GM19239 (cell line): ENCODE data around the gene BDH1.
"Not testable (repeated sequence)": the region's sequence is repeated elsewhere in the genome, so short reads cannot be mapped to it uniquely, and the experiment has no call there.

ENCODE experiments used
- DNase-seq: peaks from one replicate; pipeline ENCODE4 v3.0.0; 2011; ENCODE audit warnings: low spot score; ENCODE audit not compliant: insufficient read length
- FAIRE-seq: peaks from 2 replicates; lab custom pipeline; 2011; peaks lifted over from hg19 to GRCh38; lab: Jason Lieb, UNC

The BDH1 gene, protein sequence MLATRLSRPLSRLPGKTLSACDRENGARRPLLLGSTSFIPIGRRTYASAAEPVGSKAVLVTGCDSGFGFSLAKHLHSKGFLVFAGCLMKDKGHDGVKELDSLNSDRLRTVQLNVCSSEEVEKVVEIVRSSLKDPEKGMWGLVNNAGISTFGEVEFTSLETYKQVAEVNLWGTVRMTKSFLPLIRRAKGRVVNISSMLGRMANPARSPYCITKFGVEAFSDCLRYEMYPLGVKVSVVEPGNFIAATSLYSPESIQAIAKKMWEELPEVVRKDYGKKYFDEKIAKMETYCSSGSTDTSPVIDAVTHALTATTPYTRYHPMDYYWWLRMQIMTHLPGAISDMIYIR

DNA sequence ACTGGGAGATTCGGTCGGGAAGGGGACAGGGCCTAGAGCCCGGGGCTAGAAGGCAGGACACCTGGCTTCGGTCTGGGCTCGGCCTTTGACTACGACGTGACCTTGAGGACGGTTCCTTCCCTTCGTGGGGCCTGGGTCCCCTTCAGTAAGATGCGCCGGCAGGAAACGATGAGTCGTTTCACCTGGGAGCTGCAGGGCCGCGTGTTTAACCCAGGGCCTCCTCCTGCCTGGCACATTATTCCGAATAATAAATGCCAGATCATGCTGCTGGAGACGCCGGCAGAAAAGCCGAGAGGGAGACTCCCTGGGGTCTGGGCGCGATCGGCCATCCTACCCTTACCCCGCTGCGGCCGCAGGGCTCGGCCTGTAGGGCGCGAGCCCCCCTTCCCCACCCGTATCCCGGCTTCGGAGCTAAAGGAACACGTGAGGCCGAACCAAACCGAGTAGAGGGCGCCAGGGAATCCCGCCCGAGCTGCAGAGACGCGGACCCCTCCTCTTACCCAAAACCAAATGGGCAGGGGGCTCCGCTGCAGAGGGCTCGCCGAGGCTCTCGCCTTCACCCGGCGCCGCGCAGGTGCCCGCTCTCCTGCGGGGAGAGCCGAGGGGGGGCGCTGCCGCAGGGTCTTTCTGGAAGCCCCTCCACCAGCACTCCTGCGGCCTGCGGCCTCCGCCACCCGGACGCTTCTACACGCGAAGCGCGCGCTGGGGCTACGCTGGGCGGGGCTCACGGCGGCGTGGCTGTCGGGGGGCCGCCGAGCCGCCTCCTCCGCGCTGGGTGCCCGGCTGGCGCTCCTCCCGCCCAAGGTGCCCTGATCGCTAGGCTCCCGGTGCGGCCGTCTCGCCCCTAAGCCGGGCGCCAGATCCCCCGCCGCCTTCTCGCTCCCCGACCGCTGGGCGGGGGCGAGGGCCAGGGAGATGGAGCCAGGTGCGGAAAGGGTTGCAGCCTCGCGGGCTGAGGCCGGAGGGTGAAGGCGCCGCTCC lies at the start of gene BDH1:
BDH1 (minus strand) TSS at position 688 of the 981 bp plus-strand sequence. CDS start 9,525 bp downstream, outside the sequence.
- FAIRE-seq = peak; percentile 64
- no peak for DNase-seq

DNA sequence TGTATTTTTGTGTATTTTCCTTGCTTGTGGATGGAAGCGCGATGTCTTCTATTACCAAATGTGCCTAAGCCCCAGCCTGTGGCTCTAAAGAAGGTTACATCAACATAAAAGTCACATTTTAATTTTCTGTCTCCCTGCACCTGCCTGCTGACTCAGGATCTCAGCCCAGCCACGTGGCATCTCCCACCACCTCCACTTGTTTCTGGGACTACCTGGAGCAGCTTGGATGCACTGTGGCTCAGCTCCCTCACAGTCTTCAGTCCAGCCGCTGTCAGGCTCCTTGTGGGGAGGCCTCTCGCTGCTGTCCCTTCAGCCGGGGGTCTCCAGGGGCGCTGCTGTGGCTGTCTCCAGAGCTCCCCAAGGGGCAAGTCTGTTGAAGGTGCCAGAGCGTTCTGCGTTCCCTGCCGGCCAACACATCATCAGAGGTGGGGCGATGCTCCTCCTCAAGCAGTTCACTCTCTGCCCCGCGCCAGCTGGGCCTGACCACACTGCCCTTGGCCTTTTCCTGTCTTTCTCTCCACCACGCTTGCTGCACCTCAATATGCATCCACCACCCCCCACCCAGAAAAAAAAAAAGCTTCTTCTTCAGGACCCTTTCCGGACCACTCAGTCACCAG lies 47.7 kb upstream of the BDH1 start:
- no peak for FAIRE-seq
- no peak for DNase-seq

- DNase-seq, FAIRE-seq: not testable (repeated sequence)
Measured at GRCh38 chr3:197602351-197602750, 46.6 kb upstream of the BDH1 start.

GRCh38 chr3:197601566-197601840 lies 45.7 kb upstream of the BDH1 start:
- not testable (repeated sequence) for DNase-seq, FAIRE-seq

GRCh38 chr3:197600796-197601565 lies 45.2 kb upstream of the BDH1 start:
- DNase-seq (no peak), FAIRE-seq (no peak)

- peak; percentile 97 for DNase-seq
Measured at GRCh38 chr3:197599089-197599765, 43.5 kb upstream of the BDH1 start.

GRCh38 chr3:197598404-197598980 lies 42.7 kb upstream of the BDH1 start:
- no peak for FAIRE-seq

More at GRCh38 chr3:197599089-197599765, 43.5 kb upstream of the BDH1 start:
- peak; percentile 47 for FAIRE-seq

DNA sequence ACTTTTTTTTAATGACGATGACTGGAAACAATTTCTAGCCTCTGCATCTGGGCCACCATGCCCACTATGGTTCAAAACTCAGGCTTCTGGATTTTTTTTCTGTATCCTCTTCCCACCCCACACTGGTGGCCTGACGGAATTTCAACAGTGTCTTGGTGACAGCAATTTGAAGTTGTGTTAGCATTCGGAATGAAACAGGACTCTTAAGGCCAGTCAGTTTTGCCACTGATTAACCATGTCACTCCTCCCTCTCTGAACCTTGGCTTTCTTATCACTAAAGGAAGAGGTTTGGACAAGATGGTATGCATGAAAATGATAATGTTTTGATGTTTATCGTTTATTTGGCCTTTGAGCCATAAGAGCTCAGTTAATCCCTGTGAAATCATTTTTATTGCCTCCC lies 41.6 kb upstream of the BDH1 start:
- DNase-seq (no peak), FAIRE-seq (no peak)

More at GRCh38 chr3:197598404-197598980, 42.7 kb upstream of the BDH1 start:
- no peak for DNase-seq

DNA sequence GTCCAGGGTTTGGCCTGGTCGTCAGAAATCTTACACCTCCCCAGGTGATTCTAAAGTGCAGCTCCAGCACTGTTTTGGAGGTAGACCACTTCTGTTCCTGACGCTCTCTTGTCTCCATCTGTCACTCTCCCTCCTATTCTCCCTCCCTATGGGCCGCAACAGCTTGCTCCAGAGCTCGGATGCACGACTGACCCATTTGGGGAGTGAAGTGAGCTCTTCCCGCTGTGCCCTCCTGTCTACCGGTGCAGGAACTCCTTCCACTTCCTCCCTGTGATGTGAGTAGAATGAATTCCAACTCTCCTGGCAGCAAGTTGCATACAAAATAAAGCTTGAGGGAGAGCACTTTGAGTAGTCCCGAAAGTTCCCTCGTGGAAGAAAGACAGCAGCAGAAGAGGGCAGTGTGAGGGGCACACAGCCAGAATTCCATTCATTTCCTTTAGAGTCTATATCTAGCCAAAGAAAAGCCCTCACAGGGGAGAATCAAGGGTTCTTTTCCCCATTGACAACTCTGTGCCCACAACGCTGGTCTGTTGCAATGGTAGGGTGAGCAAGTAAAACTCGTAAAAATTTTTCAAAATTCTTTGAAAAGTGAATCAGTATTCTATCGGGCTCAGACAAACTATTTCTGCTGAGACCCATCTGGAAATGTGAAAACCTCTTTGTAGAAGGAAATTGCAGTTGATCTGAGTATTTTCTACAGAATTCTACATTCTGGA lies 39.9 kb upstream of the BDH1 start:
- no peak for FAIRE-seq
- no peak for DNase-seq

- DNase-seq (no peak), FAIRE-seq (no peak)
Measured at GRCh38 chr3:197593046-197593380, 37.2 kb upstream of the BDH1 start.

DNA sequence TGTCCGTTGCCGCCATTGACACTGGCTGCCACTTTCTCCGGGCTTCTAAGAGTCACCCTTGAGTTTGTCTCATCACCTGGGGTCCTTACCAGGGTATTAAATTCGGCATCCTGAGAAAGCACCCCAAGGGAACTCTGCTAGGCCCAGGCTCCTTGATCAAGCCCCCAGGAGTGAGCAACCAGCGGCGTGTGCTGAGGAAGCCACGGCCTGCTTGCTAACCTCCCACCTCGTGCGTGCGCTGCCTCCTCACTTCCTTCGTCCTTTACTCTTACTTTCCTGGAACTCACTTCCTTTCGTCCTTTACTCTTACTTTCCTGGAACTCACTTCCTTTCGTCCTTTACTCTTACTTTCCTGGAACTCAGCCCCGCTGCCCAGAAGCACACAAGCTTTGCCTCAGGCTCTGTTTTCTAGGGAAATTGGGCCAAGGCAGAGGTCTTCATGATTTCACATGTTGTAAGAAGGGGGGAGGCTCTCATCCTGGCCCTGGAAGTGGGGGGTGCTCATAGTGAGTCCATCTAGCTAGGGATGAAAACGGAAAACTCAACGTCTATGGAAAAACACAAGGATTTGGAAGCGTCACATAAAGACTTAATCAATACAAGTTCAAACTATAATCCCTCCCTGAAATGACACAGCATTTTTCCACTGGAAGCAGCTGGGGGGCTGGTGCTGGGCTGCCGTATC lies 36.7 kb upstream of the BDH1 start:
- FAIRE-seq (no peak), DNase-seq (no peak)

DNA sequence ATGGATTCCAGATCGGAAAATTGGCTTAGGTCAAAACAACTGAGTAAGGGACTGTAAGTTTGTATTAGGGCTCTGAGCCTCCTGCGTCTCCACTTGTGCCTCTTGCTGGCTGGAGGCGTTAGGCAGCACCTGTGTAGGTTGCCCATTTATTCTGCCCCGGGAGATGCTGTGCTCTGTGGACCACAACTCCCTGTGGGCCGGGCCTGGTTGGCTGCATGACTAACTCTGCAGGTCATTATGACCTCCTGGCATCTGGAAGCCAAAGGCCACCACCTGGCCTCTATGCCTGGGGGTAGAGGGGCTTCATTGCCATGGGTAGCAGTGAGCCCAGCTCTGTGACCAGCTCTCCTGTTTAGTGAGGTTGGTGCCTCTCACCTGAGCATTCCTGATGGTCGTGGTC lies 36.0 kb upstream of the BDH1 start:
- FAIRE-seq (no peak), DNase-seq (no peak)

DNA sequence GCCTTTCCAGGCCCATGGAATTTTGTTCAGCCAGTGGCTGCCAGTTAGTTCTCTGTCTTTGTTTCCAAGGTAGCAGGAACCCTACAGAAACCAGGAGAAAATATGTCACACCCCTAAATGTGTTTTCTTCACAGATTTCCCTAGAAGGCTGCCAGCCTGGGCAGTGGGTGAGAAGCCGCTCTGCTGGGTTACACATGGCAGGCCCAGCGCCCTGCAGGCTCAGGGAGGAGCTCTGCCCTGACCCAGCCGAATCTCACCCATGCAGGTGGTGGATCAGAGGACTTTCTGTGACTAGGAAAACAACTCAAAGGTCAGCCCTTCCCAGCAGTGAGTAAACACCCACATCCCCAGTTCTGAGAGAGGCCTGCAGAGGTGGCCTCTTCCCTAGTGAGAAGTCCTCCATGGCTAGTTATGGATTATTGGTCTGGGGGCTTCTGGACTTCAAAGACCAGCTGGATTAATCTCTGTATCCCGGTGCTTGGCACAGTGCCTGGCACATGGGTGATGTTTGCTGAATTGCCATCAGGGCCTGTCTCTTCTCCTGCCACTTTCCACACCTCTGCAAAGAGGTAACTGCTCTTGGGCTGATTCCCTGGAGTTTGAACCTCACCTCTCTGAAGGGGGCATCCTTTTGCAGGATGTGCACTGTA lies 34.7 kb upstream of the BDH1 start:
- DNase-seq (no peak), FAIRE-seq (no peak)

DNA sequence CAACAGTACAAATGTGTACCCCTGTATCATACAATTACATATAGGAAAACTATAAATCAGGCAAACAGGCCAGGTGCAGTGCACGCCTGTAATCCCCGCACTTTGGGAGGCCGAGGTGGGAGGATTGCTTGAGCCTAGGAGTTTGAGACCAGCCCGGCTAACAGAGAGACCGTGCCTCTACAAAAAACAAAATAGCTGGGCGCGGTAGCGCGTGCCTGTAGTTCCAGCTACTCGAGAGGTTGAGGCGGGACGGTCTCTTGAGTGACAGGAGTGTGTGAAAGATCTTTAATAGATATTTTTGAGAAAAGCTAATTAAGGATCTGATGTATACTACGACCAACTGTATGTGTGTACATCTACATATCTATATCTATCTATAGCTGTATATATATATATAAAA lies 33.8 kb upstream of the BDH1 start:
- FAIRE-seq = no peak
- DNase-seq = no peak

DNA sequence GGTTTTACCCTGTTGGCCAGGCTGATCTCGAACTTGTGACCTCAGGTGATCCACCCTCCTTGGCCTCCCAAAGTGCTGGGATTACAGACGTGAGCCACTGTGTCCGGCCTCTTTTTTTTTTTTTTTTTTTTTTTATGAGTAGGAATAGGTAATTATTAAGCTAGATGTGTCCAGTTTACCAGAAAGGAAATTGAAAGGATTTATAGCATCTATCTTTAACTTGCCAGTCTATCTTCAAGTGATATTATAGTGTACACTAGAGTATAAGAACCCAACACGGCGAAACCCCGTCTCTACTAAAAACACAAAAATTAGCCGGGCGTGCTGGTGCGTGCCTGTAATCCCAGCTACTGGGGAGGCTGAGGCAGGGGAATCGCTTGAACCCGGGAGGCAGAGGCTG lies 31.0 kb upstream of the BDH1 start:
- not testable (repeated sequence) for DNase-seq, FAIRE-seq

GRCh38 chr3:197586181-197586580 lies 30.4 kb upstream of the BDH1 start:
- DNase-seq = no peak
- FAIRE-seq = no peak

DNA sequence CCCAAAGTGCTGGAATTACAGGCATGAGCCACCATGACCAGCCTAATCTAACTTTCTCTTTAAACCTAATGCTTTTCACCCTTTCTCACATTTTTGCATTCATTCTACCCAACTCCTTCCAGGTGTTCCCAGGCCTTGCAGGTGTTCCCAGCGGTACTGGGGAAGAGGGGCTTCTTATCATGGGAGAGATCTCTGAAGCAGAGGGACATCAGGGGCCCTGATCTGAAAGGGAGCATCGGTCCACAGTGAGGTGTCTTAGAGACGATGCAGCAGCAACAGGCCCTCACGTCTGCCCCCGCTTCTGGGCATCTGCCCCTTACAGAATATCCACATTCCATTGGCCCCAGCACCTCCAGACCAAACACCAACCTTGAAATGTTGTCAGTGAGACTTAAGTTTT lies 29.0 kb upstream of the BDH1 start:
- FAIRE-seq (no peak), DNase-seq (no peak)

DNA sequence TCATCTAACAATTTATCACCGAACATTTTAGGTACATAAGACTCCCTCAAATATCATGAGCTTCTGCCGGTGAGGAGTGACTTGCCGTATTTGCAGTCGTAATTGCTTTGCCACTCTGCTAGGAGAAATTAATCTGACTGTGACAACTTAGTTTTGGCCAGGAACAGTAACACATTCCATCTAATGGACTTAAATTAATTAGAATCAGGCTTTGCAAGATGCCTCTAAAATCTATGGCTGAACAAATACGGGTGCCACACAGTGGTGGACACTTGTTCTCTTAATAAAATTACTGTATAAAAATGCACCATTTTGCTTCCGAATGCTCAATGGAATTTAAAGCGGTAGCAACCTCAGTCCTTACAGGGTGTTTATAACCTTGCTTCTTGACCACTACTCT lies 27.6 kb upstream of the BDH1 start:
- DNase-seq = no peak
- FAIRE-seq = no peak
